AG08396 (cell line): Measurements from ENCODE around the gene TGFBR3.
"Not testable (repeated sequence)": the region's sequence is repeated elsewhere in the genome, so short reads cannot be mapped to it uniquely, and the experiment has no call there.

Experiments used
- DNase-seq: peaks from one replicate; pipeline ENCODE4 v3.0.0; 2012; ENCODE audit warnings: low spot score, mixed read lengths

TGFBR3 gene

DNA sequence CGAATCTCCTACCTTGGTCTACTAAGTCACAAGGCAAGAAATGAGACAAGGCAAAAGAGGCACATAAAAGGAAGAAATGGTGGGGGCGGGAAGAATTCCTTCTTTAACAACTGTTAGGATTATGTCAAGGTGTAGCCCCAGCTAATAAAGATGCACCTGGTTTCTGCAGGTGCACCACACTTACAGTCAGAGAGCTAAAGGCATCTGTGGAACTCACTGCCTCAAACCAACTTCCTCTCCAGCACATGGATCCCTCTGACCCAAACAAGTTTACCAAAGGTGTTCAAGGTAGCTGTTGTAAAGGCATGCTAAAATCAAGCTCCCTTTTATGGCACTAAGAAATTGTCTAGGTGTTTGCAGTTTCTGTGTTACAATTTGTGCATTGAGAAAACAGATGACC is 38.1 kb downstream of the TGFBR3 start:
- DNase-seq = no peak

DNA sequence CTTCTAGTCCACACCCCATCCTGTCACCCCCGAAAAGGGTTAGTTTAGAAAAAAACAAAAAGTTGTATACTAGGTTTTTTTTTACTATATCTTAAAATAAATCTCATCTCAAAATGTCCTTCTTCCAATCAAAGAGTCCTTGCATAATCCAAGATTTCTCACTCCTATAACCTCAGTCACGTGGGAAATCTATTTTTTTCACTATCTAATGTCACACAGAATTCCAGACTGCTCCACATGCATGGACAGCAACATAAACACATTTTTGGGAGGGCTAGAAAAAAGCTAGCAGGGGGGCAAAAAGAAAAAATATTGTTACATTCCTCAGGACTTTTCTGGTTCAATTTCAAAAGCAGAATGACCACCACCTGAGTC is 39.3 kb downstream of the TGFBR3 start:
- DNase-seq = no peak

DNA sequence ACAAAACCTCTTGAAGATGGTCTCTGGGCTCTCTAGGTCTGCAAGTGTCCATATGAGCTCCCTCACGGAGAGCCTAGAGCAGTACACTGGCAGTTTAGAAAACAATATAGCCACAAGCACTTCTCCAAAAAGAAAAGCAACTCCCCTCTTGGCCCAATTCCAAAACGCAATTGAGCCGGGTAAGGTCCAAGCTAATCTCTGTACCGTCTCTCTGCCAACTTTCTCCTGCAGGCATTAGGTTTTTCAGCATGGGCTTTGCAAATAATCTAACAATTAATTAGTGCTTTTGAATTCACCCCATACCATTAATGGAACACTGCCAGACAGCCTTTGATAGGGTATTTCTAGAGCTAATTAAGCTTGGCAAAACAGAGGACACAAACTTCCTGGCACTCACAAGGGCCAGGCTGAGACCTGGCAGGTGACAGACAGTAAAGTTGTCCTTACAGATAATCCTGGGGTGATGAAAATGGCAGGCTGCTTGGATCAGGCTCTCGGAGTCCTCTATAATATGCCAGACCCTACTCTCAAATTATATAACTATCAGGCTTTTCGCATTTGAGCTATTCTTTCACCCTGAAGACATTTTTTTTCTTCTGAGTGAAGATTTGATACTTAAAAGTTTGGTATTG is 39.8 kb downstream of the TGFBR3 start:
- peak; percentile 36 for DNase-seq

DNA sequence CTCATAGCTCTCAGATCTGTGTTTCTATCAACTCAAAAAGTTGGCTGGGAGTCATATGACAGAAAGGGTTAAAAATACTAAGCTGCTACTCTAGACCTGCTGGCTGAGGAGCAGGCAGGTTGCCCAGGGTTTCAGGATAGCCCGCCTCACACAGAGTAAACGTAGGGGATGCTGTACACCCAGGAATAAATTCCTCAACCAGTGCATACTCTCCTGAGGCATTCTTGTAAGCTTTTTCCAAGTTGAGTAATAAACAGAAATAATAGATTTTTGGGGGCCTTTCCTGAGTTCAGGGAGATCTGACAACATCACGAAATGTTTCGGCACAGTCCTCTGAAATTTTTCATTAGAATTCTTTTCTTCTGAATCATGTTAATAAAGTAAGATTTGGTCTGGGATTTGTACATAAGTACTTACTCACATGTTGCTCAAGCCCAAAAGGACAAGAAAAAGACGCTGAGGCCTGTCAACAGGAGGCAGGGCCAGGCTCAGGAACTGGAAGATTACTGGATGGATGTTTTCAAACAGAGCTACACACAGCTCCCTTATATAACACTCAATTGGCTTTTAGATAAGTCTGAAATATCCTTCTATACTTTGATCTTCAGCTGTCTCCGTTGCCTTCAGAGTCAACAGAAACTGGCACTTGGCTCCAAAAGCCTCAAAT is 41.0 kb downstream of the TGFBR3 start:
- peak; percentile 81 for DNase-seq

DNA sequence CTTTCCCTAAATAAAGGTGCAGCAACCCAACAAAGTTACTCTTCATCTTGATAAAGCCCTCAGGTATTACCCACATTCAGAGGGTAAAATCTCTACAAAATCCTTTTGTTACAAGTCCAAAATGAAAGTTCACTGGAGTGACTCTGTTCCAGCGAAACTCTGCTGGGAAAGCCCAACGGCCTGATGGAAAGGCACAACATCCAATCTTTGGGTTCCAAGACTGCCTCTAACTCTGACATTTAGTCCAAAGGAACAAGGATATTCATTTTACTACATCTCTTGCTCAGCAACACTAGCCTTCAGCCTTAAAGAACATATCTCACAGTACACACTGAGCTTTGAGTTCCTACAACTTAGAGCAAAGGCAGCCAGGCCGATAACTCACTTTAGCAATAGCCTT is 42.1 kb downstream of the TGFBR3 start:
- DNase-seq = no peak

DNA sequence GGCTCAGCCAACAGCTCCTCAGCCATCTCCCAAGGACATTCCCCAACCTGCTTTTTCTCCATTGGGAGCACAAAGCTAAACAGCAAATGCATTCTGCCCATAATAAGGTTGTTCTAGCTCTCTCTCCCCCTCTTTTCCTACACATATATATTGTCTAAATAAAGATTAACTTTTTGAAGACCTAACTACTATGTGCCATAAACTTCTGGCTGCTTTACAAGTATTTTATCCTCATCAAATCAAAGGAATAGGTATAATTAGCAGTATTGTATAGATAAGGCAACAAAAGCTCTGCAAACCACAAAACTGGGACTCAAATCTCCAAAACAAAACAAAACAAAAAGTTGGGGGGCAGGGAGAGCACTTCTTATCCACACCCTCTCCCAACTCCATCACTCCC is 43.4 kb downstream of the TGFBR3 start:
- DNase-seq = no peak

DNA sequence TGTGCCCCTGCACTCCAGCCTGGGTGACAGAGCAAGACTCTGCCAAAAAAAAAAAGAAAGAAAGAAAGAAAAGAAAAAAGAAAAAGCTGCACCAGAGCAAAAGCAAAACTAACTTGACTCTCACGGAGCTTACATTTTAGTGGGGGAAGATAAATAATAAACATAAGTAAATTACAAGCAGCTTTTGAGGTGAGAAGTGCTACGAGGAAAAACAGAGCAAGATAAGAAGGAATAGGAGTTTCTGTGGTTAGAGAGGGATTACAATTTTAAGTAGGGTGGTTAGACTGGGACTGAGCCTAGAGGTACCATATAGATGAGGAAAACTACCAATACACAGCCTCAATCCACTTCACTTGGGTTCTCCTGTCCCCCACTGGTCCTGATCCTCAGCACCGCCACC is 43.9 kb downstream of the TGFBR3 start:
- no peak for DNase-seq

DNA sequence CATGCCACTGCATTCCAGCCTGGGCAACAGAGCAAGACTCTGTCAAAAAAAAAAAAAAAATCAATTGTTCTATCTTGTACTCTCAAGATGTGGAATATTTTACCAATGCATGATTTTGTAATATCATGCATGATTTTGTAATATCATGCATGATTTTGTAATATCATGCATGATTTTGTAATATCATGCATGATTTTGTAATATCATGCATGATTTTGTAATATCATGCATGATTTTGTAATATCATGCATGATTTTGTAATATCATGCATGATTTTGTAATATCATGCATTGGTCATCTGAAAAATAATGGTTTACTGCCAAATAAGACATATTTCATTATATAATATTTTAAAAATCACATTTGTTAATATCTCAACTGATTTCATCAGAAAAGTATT is 45.7 kb downstream of the TGFBR3 start:
- not testable (repeated sequence) for DNase-seq

DNA sequence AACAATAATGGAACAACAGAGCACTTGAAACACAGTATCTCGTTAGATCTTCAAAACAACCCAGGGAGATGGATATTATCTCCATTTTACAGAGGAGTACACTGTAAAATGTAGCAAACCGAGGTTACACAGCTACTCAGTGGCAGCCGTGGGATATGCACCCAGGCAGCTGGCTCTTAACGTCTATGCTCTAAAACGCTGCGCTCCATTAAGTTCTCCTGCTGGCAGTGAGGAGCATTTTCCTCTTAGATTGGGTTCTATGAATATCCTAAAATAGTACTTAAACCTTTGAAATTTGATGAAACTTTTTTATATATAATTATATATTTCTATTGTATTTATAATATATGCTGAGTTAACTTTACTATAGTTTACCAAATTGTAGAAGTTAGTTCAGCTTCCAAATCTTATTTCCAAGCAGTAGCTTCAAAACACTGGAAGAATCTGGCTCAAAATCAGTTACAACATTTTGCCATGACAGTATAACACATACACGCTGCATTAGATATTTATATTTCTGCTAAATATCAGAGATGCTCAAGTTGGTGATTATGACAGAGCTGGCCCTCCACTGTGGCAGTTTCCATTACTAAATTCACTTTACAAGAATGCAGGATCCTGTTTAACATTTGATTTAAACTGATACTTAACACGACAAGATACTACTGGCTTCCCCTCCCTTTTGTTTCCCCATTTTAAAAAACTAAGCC is 49.5 kb downstream of the TGFBR3 start:
- DNase-seq = no peak

DNA sequence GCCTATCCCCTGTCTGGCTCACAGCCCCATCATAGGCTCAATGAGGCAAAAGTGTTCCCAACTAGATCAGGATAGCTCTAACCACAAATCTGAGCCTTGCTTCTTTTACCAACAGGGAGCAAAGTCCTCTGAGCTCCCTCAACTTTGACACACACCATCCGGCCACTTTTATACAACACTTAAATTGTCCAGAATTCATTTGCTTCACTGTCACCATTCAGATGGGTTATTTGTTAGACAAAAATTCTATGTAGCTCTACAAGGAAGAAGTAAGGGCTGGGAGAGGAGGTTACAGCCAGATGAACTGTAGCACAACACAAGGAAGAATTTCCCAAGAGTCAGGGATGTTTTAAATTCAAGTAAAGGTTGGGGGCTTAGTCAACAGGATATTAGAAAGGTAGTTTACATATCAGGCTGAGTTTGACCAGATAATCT is 50.8 kb downstream of the TGFBR3 start:
- no peak for DNase-seq

DNA sequence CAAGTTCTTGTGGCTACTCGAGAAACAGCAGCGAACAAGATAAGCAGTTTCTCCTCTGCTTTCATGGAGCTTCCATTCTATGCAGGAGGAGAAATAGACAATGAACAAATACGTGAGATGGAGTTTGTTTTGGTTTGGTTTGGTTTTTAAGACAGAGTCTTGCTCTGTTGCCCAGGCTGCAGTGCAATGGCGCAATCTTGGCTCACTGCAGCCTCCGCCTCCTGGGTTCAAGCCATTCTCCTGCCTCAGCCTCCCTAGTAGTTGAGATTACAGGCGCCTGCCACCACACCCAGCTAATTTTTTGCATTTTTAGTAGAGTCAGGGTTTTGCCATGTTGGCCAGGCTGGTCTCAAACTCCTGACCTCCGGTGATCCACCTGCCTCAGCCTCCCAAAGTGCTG is 51.4 kb downstream of the TGFBR3 start:
- not testable (repeated sequence) for DNase-seq

DNA sequence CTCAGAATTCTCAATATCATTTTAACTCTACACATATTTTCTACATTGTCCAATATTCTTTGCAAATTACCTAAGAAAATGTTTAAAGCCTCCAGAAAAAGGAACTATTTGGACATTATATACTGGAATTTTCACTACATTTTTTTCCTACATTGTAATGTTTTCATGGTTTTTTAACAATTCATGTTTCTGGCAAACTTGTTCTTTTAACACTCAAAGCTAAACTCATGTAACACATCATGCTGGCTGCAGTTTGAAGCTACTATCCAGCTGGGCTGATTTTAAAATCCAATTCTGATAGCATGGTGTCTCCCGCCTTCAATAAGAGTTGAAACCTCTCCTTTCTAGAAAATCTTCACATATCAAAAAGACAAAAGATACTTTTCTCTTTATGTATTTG is 52.0 kb downstream of the TGFBR3 start:
- DNase-seq = no peak

DNA sequence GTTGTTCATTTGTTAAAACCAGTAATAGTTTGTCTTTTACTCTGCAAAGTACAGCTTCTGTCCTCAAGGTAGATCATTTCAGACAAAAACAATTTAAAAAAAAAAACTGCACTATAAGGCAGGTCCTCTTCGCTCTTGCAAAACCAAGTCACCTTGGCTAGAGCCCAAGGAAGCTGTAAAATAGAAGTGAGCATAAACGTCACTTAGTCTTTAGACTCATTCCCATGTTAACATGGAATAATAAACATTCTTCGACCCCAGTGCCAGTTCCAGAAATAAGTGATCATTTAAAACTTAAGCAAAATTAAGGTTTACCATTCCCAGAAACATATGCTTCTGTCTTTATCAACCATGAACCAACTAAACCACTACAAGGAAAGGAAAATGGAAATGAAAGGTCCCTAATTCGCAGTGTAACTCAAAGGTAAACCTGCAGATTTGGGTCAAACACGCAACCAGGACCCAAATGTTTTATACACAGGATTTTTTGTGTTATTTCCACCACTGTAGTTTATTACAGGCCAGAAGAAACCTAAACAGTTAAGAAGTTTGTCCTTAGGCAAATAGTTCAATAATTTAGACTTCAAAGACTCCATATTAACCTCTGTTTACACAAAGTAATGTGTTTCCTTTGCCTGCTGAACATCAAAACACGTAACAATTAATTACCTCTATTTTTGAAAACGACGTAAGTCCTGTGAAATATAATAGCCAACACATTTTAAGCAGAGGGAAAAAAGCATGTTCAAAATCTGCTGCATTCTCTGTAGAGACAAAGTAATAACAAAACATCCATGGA is 54.6 kb downstream of the TGFBR3 start:
- no peak for DNase-seq

DNA sequence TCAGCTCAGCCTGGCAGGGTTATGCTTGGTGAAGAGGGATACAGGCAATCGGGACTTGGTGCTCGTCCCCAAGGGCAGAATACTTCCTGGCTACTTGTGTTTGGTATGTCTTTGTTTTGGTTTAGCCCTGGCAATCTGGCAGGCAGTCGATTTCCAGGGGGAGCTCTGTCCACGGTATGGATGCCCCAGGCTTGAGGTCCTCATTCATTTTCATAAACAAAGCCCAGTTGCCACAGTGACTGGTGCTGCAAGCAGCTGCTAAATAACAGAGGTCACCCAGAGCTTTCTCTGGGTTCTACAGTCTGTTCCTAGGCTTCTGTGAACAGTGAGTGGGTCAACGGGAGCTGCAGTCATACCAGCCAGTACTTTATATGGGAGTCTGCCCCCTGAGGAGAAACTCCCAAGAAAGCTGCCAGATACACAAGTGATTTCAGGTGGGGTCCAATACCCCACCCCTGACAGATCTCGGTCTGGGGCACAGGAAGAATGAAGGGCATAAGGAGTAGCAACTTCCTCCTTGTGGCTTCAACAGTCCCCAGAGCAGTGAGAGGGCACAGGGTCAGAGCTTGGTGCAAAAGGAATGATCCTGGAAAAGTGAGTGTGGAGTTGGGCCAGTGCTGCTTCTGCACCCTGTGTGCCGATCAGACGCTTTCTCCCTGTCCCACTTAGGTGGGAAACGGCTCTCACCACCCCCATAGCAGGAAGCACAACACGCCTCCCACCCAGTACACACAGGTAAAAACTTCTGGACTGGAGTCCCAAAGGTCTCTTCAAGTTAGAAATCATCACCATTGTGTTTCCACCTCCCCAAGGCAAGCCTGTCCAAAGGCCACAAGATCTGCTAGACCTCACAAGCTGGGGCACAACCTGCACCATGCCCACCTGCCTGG is 55.5 kb downstream of the TGFBR3 start:
- DNase-seq = peak; percentile 78

DNA sequence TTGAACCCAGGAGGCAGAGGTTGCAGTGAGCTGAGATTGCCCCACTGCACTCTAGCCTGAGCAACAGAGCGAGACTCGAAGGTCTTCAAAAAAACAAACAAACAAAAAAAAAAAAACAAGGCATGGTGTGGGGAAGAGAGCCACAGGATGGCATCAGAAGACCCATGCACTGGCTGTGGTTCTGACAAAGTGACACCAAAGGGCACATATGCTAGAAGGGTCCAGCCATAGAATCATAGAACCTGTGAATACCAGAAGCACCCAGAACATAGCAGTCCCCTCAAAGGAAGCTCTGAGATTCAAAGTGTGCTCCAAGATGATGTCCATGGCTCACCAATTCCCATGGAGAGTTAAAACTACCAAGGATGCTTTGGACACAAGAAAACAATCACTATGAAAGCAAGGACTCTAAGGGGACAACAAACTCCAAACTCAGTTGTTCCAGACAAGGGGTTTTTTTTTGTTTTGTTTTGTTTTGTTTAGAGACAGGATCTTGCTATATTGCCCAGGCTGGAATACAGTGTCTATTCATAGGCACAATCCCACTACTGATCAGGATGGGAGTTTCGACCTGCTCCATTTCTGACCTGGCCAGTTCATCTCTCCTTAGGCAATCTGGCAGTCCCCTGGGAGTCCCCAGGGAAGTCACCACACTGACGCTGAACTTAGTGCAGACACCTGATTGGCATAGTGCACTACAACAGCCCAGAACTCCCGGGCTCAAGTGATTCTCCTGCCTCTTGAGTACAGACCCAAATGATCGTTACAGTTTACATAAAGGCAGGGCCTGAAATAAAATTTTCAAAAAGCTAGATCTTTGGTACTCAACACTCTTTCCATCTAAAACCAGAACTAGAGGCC is 56.4 kb downstream of the TGFBR3 start:
- DNase-seq = no peak

DNA sequence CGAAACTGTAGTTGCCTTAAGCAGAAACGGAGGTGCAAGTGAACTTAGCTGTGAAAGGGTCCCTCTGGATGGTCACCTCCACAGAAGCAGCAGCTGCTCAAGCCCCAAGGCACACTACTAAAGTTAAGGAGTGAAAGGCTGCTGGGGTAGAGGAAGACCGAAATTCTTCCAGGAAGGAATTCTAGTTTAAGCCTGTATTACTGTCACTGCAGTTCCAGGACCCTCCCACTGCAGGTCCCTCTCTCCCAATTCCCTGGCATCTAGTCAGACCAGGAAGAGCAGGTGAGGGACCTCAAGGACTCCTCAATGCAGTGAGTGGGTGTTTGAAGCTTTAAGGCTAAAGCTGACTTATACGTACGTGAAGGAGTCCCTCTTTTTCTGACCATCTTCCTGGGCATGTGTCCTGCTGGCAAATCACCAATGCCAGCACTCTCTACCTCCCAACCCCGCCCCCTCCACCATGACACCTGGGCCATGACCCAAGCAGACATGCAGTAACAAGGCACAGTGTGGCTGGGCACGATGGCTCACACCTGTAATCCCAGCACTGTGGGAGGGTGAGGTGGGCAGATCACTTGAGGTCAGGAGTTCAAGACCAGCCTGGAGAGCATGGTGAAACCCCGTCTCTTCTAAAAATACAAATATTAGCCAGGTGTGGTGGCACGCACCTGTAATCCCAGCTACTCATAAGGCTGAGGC is 57.2 kb downstream of the TGFBR3 start:
- DNase-seq = no peak

DNA sequence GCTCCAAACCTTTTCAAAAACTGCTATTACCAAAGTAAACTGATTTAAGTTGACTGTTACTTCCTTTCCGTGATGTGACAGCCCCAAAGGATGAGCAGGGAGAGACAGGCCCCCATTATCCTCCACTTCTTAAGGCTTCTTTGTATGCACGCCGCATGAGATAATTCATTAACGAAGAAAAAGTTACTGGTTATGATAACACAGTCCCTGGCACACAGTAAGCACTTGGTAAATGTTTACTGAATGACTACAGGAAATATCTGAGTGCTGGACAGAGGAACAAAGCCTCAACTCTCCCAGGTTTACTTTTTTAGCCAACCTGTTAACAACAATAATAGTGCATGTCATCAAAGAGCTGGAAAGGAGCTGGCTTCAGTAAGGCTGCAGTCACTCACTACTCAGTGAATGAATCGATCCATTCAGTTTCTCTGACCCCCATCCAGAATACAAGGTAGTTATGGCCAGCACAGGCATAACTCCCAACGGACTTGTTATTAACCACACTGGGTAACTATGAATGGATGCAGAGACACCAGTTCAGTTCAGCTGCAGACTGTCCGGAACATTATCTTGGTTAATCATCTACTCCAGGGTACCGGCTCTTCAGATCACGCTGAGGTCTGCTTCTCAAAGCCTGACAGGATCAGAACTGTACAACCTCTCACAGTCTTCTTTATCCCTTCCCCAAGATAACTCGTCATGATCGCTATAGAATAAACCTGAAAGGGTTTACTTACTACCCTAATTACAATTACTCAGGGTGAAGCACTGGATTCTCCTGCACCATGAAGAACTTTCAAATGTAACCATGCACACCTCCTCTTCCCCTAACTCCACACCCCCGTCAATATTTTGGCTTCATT is 58.3 kb downstream of the TGFBR3 start:
- DNase-seq = no peak

DNA sequence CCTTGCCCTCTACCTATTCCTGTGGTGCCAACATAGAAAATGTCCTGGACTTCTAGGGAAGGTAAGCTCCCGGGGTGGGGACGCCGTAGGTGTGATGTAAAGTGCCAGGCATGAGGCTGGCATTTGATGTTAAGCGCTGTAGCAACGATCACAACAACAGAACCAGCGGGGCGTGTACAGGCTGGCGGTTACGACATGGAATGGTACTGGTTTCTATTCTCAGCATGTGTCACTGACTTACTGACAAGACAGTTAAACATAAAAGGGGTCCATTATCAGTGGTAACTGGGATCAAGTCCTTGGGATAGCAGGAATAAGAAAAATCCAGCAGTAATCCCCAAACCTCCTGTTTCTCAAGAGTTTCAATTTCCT is 58.9 kb downstream of the TGFBR3 start:
- no peak for DNase-seq

DNA sequence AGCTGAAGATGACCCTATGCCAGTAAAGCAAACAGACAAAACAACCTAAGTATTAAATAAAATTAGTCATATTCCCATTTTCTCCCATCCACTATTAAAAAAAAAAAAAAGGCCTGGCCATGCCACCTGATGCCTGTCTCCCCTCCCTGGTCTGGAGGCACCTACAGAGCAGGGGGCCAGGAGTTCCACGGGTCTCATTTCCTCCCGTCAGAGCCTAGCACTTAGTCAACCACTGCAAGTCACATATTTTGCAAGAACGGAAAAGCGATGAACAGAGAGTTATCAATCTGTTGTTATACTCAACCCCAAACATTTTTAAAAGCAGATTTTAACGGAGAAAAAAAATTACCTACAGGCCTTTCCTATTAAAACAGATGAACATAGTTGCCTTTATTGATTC is 59.3 kb downstream of the TGFBR3 start:
- no peak for DNase-seq
